Measurements from ENCODE around the gene CUL7. TPM values are rescaled to one million over a fixed set of nuclear protein-coding genes. Genes with fewer than 3 reads are reported as not detected.

Gene CUL7
- total and polyA plus RNA-seq, 9 of the 15 experiments (the other 6 are each of a cell fraction or from before 2014, with no cell fraction given): 0.44 to 20.1 (median 8.6) TPM

DNA sequence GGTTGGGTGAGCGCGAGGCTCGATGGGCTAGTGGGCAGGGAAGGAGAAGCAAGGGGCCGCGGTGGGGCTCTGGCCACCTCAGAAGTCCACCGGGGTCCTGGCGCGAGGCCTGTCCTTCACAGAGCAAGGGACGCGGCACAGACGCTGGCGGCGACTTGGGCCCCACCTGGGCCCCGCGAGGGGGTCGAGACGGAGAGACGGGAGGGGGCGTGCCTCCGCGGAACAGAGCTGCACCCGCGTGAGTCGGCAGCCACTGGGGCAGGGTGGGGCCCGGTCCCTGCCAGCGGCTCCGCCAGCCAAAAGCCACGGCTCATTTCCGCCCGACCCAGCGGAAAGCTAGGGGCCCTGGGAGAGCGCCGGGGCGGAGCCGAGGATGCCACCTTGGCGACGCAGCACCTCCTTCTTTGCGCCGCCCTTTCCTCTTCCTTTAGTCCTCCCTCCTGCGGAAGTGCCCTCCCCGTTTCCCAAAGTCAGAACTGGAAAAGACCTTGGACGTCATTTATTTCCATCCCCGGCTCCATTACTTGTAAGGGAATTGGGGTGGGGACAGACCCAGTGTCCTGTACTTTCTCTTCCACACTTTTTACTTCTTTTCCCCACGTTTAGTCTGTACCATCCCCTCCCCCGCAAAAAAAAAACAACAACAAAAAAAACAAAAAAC, at the start of gene CUL7 (continued):
- TF ChIP-seq ZBTB1 (CRISPR knock-in tag; IDR thresholded peaks at IDR 0.05; ENCODE audit: borderline replicate concordance, low read depth) (0 out of 2 replicates have a peak, but pooled peaks have one; percentile 48), ZNF263 (CRISPR knock-in tag; IDR thresholded peaks at IDR 0.05; ENCODE audit: borderline replicate concordance) (peak; percentile 85), NFE2 (IDR thresholded peaks at IDR 0.05; ENCODE audit: low read depth) (peak; percentile 61), PML (IDR thresholded peaks at IDR 0.05; ENCODE audit: low read length) (peak; percentile 88), ZNF766 (CRISPR knock-in tag; conservative IDR thresholded peaks at IDR 0.05) (no peak; the same call in 1 of the 2 replicates), ELF1 (tag; IDR thresholded peaks at IDR 0.05) (peak; percentile 93), ZKSCAN1 (IDR thresholded peaks at IDR 0.05; ENCODE audit: low read depth, low read length) (peak; percentile 33; the same call in 1 of the 2 replicates), NR1H2 (CRISPR knock-in tag; IDR thresholded peaks at IDR 0.05) (peak; percentile 76; the same call in 1 of the 2 replicates), ZNF830 (CRISPR knock-in tag; IDR thresholded peaks at IDR 0.05) (peak; percentile 97), FOXM1 (IDR thresholded peaks at IDR 0.05; ENCODE audit: low read depth) (no peak), FOXM1 (CRISPR knock-in tag; IDR thresholded peaks at IDR 0.05; ENCODE audit: low read depth) (no peak), NR2C2 (CRISPR knock-in tag; IDR thresholded peaks at IDR 0.05) (no peak), NR2C2 (tag; IDR thresholded peaks at IDR 0.05) (peak; percentile 70; the same call in 1 of the 2 replicates)
- TF ChIP-seq, protein P1, sequence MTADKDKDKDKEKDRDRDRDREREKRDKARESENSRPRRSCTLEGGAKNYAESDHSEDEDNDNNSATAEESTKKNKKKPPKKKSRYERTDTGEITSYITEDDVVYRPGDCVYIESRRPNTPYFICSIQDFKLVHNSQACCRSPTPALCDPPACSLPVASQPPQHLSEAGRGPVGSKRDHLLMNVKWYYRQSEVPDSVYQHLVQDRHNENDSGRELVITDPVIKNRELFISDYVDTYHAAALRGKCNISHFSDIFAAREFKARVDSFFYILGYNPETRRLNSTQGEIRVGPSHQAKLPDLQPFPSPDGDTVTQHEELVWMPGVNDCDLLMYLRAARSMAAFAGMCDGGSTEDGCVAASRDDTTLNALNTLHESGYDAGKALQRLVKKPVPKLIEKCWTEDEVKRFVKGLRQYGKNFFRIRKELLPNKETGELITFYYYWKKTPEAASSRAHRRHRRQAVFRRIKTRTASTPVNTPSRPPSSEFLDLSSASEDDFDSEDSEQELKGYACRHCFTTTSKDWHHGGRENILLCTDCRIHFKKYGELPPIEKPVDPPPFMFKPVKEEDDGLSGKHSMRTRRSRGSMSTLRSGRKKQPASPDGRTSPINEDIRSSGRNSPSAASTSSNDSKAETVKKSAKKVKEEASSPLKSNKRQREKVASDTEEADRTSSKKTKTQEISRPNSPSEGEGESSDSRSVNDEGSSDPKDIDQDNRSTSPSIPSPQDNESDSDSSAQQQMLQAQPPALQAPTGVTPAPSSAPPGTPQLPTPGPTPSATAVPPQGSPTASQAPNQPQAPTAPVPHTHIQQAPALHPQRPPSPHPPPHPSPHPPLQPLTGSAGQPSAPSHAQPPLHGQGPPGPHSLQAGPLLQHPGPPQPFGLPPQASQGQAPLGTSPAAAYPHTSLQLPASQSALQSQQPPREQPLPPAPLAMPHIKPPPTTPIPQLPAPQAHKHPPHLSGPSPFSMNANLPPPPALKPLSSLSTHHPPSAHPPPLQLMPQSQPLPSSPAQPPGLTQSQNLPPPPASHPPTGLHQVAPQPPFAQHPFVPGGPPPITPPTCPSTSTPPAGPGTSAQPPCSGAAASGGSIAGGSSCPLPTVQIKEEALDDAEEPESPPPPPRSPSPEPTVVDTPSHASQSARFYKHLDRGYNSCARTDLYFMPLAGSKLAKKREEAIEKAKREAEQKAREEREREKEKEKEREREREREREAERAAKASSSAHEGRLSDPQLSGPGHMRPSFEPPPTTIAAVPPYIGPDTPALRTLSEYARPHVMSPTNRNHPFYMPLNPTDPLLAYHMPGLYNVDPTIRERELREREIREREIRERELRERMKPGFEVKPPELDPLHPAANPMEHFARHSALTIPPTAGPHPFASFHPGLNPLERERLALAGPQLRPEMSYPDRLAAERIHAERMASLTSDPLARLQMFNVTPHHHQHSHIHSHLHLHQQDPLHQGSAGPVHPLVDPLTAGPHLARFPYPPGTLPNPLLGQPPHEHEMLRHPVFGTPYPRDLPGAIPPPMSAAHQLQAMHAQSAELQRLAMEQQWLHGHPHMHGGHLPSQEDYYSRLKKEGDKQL (CRISPR knock-in tag; IDR thresholded peaks at IDR 0.05; ENCODE audit: borderline replicate concordance): no peak
- TF ChIP-seq, protein P2, sequence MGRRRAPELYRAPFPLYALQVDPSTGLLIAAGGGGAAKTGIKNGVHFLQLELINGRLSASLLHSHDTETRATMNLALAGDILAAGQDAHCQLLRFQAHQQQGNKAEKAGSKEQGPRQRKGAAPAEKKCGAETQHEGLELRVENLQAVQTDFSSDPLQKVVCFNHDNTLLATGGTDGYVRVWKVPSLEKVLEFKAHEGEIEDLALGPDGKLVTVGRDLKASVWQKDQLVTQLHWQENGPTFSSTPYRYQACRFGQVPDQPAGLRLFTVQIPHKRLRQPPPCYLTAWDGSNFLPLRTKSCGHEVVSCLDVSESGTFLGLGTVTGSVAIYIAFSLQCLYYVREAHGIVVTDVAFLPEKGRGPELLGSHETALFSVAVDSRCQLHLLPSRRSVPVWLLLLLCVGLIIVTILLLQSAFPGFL (CRISPR knock-in tag; IDR thresholded peaks at IDR 0.05): no peak
- TF ChIP-seq, protein P3, sequence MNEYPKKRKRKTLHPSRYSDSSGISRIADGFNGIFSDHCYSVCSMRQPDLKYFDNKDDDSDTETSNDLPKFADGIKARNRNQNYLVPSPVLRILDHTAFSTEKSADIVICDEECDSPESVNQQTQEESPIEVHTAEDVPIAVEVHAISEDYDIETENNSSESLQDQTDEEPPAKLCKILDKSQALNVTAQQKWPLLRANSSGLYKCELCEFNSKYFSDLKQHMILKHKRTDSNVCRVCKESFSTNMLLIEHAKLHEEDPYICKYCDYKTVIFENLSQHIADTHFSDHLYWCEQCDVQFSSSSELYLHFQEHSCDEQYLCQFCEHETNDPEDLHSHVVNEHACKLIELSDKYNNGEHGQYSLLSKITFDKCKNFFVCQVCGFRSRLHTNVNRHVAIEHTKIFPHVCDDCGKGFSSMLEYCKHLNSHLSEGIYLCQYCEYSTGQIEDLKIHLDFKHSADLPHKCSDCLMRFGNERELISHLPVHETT (CRISPR knock-in tag; conservative IDR thresholded peaks at IDR 0.05 in 1 of 2, IDR thresholded peaks at IDR 0.05 in 1 of 2): peak in 1 of 2 experiments; percentile 83; a peak in 2 of 4 replicates
- TF ChIP-seq, protein P4, sequence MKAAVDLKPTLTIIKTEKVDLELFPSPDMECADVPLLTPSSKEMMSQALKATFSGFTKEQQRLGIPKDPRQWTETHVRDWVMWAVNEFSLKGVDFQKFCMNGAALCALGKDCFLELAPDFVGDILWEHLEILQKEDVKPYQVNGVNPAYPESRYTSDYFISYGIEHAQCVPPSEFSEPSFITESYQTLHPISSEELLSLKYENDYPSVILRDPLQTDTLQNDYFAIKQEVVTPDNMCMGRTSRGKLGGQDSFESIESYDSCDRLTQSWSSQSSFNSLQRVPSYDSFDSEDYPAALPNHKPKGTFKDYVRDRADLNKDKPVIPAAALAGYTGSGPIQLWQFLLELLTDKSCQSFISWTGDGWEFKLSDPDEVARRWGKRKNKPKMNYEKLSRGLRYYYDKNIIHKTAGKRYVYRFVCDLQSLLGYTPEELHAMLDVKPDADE (conservative IDR thresholded peaks at IDR 0.05; ENCODE audit: control insufficient read depth, low read depth, low read length): peak; percentile 93
